ENCODE measurements around the gene ARHGEF7.

- TF ChIP-seq CTCF (IDR thresholded peaks at IDR 0.05) = no peak
- no peak for TF ChIP-seq ZFX (IDR thresholded peaks at IDR 0.05; ENCODE audit: borderline replicate concordance)
These were observed 65.0 kb downstream of the ARHGEF7 start for GRCh38 chr13:111179908-111180760.
